Suppressor macrophage treated with lipopolysaccharide for 4 hours (primary cell): ENCODE measurements around the gene IL17C.

Source experiments
- DNase-seq: peaks from one replicate; pipeline ENCODE4 v3.0.0-alpha.2; 2020

The IL17C gene

DNA sequence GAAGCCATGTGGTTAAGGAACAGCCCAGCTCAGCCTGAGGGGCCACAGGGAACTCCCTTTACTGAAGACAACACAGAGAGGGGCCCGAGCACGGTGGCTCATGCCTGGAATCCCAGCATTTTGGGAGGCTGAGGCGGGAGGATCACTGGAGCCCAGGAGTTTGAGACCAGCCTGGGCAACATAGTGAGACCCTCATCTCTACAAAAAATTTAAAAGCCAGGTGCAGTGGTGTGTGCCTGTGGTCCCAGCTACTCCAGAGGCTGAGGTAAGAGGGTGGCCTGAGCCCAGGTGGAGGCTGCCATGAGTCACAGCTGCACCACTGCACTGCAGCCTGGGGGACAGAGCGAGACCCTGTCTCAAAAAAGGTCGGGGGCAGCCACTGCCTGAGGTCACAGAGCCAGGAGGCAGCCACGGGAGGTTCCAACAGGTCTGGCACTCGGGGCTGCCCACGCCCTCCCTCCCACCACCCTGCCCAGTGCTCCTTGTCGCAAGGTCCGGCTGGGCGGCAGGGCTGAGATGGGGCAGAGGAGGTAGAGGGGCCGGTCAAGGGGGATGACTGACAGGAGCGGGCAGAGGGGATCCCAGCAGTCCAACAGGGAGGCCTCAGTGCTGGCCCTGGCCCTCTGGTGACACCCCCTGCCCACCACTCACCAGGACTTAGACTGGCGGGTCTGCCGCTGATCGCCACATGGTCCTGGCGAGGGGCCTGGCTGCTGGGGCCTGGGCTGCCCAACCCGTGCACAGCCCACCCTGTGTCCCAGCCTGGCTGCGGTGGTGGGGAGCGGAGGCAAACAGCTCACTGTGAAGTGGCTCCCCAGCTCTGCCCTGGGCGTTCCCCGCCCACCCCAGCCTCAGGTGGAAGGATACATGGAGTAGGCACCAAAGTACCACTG is 9.1 kb downstream of the IL17C start:
- no peak for DNase-seq

- no peak for DNase-seq
Observed at GRCh38 chr16:88649195-88649923, 11.0 kb downstream of the IL17C start.

DNA sequence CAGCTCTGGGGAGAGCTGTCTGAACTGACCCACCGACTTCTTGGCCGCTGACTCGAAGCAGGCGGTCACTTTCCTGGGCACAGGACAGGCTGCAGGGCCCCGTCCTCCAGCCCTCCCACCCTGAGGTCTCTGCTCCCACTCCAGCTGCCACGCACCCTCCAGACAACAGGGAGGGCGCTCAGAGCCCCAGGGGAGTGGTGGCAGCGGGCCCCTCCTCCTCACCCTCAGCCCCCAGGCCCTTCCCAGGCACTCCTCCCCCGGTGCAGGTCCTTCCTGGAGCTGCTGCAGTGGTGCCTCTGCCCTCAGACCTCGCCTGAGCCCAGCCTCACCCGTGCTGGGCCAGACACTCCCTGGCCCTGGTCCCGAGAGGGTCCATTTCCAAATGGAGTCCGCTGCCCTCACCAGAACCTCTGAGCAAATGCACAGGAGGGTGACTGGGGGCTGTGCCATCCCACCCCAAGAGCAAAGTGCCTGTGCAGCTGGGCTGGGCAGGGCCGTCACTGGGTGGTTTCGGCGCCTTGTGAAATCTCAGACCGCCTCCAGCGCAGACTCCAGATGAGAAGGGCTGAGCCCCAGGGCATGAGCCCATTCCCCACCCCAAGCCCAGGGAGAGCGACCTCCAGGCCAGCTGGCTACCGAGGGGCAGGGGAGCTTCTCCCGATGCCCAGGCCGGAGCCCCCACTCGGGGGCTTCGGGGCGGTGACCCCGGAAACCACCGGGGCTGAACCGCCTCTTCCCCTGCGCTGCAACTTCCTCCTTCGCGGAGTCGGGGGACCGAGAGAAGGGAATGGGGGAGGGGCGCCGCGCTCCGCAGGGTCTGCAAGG is 11.8 kb downstream of the IL17C start:
- DNase-seq = peak; percentile 62

GRCh38 chr16:88650749-88651275 is 12.4 kb downstream of the IL17C start, which contains the start of gene CYBA:
Gene CYBA (minus strand): TSS chr16:88651053. CDS start chr16:88651013, 40 bp downstream.
- peak; percentile 92 for DNase-seq

GRCh38 chr16:88651276-88651988 is 13.1 kb downstream of the IL17C start:
- peak; percentile 91 for DNase-seq

DNA sequence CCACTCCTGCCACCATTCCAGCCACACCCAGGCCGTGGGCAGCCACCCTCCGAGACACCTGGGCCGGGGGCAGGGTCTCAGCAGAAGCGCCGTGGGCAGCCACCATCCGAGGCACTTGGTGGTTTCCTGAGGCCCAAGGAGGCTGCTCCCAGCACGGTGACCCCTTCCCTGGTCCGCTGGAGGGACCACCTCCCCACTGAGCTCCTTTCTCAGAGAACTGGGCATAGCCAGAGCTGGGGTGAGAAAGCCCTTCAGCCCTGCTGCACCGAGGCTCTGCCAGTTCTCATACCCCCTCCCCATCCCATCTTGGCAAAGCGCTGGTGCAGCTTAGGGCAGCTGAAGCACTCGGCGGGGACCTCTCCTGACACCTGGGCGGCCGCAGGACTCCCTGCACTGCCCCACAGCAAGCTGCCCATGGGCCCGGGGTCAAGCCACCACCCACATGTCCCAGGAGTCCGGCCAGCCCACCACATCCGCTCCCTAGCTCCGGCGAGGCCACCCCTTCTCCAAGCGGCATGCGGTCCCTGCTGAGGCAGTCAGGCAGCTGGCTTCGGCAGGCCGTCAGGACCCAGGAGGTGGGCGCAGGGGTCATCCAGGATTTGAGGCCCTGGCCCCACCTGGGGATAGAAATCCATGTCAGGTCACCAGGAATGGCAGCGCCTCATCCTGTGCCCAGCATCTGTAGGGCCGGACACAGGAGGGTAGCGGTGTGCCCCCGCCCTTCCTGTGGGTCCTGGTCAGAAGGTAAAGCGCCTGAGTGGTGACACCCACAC is 13.8 kb downstream of the IL17C start:
- DNase-seq = no peak

DNA sequence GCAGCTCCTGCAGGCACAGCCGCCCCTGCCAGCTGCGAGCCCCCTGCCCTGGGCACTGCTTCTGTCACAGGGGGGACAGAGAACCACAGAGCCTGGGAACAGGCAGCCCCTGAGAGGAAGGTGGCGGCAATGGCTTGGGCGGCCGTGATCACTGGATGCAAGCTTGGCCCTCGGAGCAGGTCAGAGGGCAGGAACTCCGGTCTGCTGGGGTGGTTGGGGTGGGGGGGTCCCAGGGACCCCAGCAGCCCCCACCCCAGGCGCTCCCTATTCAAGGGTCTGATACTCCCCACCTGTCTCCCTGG is 14.3 kb downstream of the IL17C start:
- DNase-seq = no peak

DNA sequence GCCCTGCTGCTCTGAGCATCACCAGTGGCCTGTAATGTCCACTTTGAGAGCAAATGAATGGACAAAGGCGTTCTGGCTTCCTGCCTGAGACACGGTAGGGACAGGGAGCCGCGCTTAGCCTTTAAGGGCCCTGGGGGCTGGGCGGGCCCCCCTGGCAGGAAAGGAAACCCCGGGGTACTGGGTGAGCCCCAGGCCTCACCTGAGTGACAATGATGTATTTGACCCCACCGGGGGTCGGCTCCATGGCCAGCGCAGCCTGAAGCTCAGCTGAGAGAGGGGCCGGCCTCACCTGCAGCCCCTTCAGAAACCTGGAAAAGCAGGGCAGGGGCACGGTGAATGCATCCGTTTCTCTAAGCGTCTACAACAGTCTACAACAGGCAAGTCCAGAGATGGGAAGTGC is 14.7 kb downstream of the IL17C start:
- DNase-seq = no peak

- DNase-seq = no peak
Observed at GRCh38 chr16:88653596-88654362, 15.4 kb downstream of the IL17C start.

DNA sequence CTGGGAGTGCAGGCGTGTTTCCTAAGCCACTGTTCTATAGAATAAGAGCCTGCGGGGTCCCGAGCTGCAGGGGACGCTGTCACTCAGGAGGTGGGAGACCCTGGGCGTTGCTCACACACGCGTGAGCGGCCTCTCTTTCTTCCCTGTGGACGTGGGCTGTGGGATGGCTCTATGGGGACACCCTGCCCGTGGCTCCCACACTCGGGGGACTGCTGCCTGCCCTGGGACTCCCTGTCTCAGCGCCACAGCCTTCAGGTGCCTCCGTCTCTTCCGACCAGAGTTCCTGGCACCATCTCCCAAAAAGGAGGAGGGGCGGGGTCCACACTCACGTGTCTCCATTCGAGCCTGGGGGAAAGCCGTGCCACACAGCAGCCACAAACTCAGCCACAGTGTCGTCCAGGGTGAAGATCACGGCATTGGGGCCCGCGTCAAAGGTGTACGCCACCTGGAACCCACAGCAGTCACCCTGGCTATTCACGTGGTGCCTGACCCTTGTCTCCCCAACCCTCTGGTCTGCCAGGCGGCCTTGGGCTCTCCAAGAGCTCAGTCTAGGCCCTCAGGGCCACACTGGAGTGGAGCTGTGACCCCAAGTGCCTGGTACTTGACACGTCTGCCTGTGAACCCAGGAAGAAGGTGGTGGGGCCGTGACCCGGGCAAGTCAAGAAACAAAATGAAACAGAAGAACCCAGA is 16.1 kb downstream of the IL17C start:
- no peak for DNase-seq

GRCh38 chr16:88655053-88655732 is 16.8 kb downstream of the IL17C start:
- no peak for DNase-seq

DNA sequence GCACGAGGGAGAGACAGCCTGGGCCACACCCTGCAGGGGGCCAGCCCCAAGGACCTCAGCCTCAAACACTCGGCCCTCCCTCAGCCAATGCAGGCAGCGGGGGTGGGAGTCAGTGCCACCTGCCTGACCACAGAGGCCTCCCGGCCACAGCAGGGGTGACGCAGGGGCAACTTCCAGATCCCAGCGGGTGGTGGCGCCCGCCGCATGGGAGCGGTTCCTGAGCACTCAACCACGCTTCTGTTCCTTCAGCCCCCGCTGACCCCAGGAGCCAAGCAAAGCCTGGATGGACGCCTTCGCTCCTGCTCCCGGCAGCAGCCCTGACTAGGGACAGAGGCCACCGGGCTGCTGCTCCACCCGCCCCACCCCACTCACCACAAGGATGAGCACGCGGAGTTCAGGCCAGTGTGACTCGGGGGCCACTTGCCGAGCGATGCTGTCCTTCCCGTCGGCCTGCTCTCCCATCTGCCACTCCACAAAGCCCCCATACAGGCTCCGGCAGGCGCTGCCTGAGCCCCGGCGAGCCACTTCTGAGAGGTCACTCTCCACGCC is 17.4 kb downstream of the IL17C start:
- DNase-seq = no peak

GRCh38 chr16:88656291-88656980 is 18.1 kb downstream of the IL17C start:
- DNase-seq = no peak

- no peak for DNase-seq
Observed at GRCh38 chr16:88657371-88657770, 19.0 kb downstream of the IL17C start.

DNA sequence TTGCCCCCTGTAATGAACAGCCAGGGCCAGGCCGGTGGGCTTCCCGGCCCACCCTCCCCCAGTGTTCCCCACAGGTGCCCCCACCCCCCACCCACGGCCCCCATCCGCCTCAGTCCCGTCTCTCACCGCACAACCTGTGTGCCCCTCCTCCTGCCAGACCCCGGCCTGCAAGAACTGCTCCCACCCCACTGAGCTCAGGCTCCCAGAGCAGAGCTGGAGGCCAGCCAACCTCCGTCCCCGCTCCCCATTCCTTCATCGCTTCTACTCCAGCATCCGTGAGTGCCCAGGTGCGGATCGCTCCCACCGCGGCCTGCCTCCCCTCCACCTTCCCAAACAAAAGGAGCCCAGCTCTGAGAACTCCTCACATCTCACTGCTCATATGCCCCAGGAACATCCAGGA is 20.3 kb downstream of the IL17C start:
- no peak for DNase-seq

GRCh38 chr16:88659160-88659559 is 20.8 kb downstream of the IL17C start:
- DNase-seq = no peak

- DNase-seq = no peak
Observed at GRCh38 chr16:88661468-88661867, 23.1 kb downstream of the IL17C start.

GRCh38 chr16:88662222-88662842 is 24.0 kb downstream of the IL17C start:
- no peak for DNase-seq
